ENCODE data around the gene LGALS9. TPM values are rescaled to one million over a fixed set of nuclear protein-coding genes. Genes with fewer than 3 reads are reported as not detected.
"Not testable (repeated sequence)": the region's sequence is repeated elsewhere in the genome, so short reads cannot be mapped to it uniquely, and the experiment has no call there.

The LGALS9 gene
- total and polyA plus RNA-seq, 2 donors (not counting 3 experiments of a cell fraction or from before 2014, with no cell fraction given): 52.4 to 65.2 TPM

- H3K27me3 ChIP-seq (ENCODE audit: control insufficient read depth in 2 of 2, insufficient read depth in 2 of 2, low read length in 2 of 2); H3K4me2 ChIP-seq (ENCODE audit: insufficient read depth, low read length); H4K20me1 ChIP-seq (replicated peaks; ENCODE audit: control insufficient read depth, extremely low read depth, insufficient read depth, low read length); BruUV-seq (replicated peaks); dilution Hi-C loops (cut with MboI; ENCODE audit: extremely low pct_ligation_motif_present, low sequenced_read_pairs); H3K4me3 ChIP-seq (replicated peaks in 1 of 3; ENCODE audit: insufficient read depth in 1 of 3, low read depth in 1 of 3, low read length in 3 of 3); H3K27ac ChIP-seq (ENCODE audit: insufficient read depth, low read depth, low read length); H3K79me2 ChIP-seq (ENCODE audit: control insufficient read depth, insufficient read depth, low read length); DNase-seq (ENCODE audit: low read depth, low spot score); H3K9me3 ChIP-seq (replicated peaks; ENCODE audit: control insufficient read depth, insufficient read depth, low read length); intact Hi-C loops (cut with micrococcal nuclease); H3K36me3 ChIP-seq (ENCODE audit: control insufficient read depth in 2 of 2, extremely low read depth in 1 of 2, insufficient read depth in 2 of 2, low read length in 2 of 2); H3K9ac ChIP-seq (replicated peaks; ENCODE audit: extremely low read depth, insufficient read depth, low read length); H2AFZ ChIP-seq (ENCODE audit: low read depth, low read length); H3K4me1 ChIP-seq (ENCODE audit: control insufficient read depth, extremely low read depth, insufficient read depth, low read length); POLR2A ChIA-PET; FAIRE-seq; H3K9me1 ChIP-seq (replicated peaks; ENCODE audit: control insufficient read depth, extremely low read depth, insufficient read depth, low read length): not testable (repeated sequence)
- CTCF ChIA-PET: interaction anchor here (2.3 kb wide), 1 partner anchor 29 kb away, joined by 6 read pairs; no protein-coding TSS in a partner anchor
Measured at GRCh38 chr17:27638415-27638914, 7.5 kb downstream of the LGALS9 start.

GRCh38 chr17:27640790-27641189 is 9.8 kb downstream of the LGALS9 start:
- CTCF ChIA-PET: interaction anchor here (1.4 to 2.3 kb wide), 5 partner anchors 10 to 404 kb away, joined by 4 to 7 read pairs (median 5); no protein-coding TSS in a partner anchor

More at GRCh38 chr17:27640790-27641189, 9.8 kb downstream of the LGALS9 start:
- Histone ChIP-seq H3K27me3 (ENCODE audit: control insufficient read depth in 2 of 2, insufficient read depth in 2 of 2, low read length in 2 of 2) (no peaks in the 10 kb centered on the region), H3K9me3 (replicated peaks; ENCODE audit: control insufficient read depth, insufficient read depth, low read length) (no peaks in the 10 kb centered on the region), H3K36me3 (ENCODE audit: control insufficient read depth in 2 of 2, extremely low read depth in 1 of 2, insufficient read depth in 2 of 2, low read length in 2 of 2) (peaks cover 0 to 6% of the 10 kb centered on the region in 2 experiments), H3K79me2 (ENCODE audit: control insufficient read depth, insufficient read depth, low read length) (no peaks in the 10 kb centered on the region), H4K20me1 (replicated peaks; ENCODE audit: control insufficient read depth, extremely low read depth, insufficient read depth, low read length) (no peaks in the 10 kb centered on the region), H3K9me1 (replicated peaks; ENCODE audit: control insufficient read depth, extremely low read depth, insufficient read depth, low read length) (no peaks in the 10 kb centered on the region), H3K9ac (replicated peaks; ENCODE audit: extremely low read depth, insufficient read depth, low read length) (no peak overlapping the region), H3K4me2 (ENCODE audit: insufficient read depth, low read length) (no peak overlapping the region), H2AFZ (ENCODE audit: low read depth, low read length) (no peak overlapping the region), H3K4me3 (replicated peaks in 1 of 3; ENCODE audit: insufficient read depth in 1 of 3, low read depth in 1 of 3, low read length in 3 of 3) (no peak overlapping the region), H3K27ac (ENCODE audit: insufficient read depth, low read depth, low read length) (no peak overlapping the region), H3K4me1 (ENCODE audit: control insufficient read depth, extremely low read depth, insufficient read depth, low read length) (no peaks in the 10 kb centered on the region)
- intact Hi-C loops (cut with micrococcal nuclease) (no loop called here), dilution Hi-C loops (cut with MboI; ENCODE audit: extremely low pct_ligation_motif_present, low sequenced_read_pairs) (no loop called here)
- no peak for TF ChIP-seq EZH2 (IDR thresholded peaks at IDR 0.05; ENCODE audit: borderline replicate concordance, low read depth, low read length, severe bottlenecking)
- TF ChIP-seq MYC (IDR thresholded peaks at IDR 0.05; ENCODE audit: low read depth, low read length): no peak
- no peak for TF ChIP-seq CTCF (IDR thresholded peaks at IDR 0.05; ENCODE audit: extremely low read depth in 1 of 2, insufficient read depth in 1 of 2, low read depth in 1 of 2, low read length in 2 of 2)
- TF ChIP-seq GATA2 (IDR thresholded peaks at IDR 0.05; ENCODE audit: insufficient read depth, insufficient read length, low read depth, low read length): no peak
- no peak for TF ChIP-seq POLR2A (IDR thresholded peaks at IDR 0.05; ENCODE audit: low read depth, low read length)
- no peak for TF ChIP-seq JUN (IDR thresholded peaks at IDR 0.05; ENCODE audit: borderline replicate concordance, insufficient read depth, insufficient read length, low read depth)
- TF ChIP-seq MAX (IDR thresholded peaks at IDR 0.05; ENCODE audit: insufficient read depth, insufficient read length): no peak
- TF ChIP-seq POLR2AphosphoS5 (IDR thresholded peaks at IDR 0.05; ENCODE audit: insufficient read depth, low read depth, low read length): no peak
- POLR2A ChIA-PET: no interaction called here
- no TSS peak for BruUV-seq (replicated peaks)
- DNase-seq (ENCODE audit: low read depth, low spot score) (no peak), FAIRE-seq (no peak)

All from endothelial cell of umbilical vein (primary cell).